Measurements from ENCODE around the gene THAP3.

The THAP3 gene

GRCh38 chr1:6586404-6586816 lies 38.3 kb upstream of the THAP3 start:
- TF ChIP-seq CTCF (IDR thresholded peaks at IDR 0.05; ENCODE audit: low read length, missing control alignments) = no peak
- no peak for DNase-seq (ENCODE audit: low read depth)
- no peak overlapping the region for H3K4me3 ChIP-seq (replicated peaks; ENCODE audit: low read depth, low read length)

DNA sequence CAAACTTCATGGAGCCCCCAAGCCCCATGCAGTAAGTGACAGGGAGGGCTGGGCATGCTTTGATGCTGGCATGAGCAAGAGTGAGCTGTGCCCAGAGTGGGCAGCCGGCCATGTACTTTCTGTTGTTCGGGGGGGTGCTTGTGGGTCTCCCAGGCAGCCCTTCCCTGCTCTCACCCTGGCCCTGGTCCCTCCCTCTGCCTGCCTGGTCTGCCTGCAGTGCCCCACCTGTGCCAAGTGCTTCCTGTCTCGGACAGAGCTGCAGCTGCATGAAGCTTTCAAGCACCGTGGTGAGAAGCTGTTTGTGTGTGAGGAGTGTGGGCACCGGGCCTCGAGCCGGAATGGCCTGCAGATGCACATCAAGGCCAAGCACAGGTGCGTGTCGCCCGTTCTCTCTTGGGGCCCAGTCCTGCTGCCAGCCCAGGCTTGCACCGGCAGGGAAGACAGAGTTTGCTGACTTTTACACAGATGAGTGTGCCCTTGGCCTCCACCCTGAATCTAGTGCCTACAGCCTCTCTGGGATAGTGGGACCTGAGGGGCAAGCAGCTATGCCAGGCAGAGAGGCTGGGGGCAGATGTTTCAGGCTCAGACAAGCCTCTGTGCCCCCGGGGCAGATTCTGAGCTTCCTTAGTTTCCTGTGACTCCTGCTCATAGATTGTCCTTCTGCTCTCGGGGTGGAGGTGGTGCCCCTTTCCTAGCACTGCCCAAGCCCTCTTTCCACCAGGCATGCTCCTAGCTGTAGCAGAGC lies 37.2 kb upstream of the THAP3 start:
- no peak for TF ChIP-seq CTCF (IDR thresholded peaks at IDR 0.05; ENCODE audit: low read length, missing control alignments)
- DNase-seq (ENCODE audit: low read depth) = no peak
- H3K4me3 ChIP-seq (replicated peaks; ENCODE audit: low read depth, low read length) = no peak overlapping the region

GRCh38 chr1:6588128-6588892 lies 36.4 kb upstream of the THAP3 start:
- TF ChIP-seq CTCF (IDR thresholded peaks at IDR 0.05; ENCODE audit: low read length, missing control alignments) = no peak
- no peak overlapping the region for H3K4me3 ChIP-seq (replicated peaks; ENCODE audit: low read depth, low read length)

GRCh38 chr1:6588893-6589520 lies 35.7 kb upstream of the THAP3 start:
- no peak overlapping the region for H3K4me3 ChIP-seq (replicated peaks; ENCODE audit: low read depth, low read length)
- TF ChIP-seq CTCF (IDR thresholded peaks at IDR 0.05; ENCODE audit: low read length, missing control alignments) = no peak
- DNase-seq (ENCODE audit: low read depth) = no peak

More at GRCh38 chr1:6588128-6588892, 36.4 kb upstream of the THAP3 start:
- no peak for DNase-seq (ENCODE audit: low read depth)

GRCh38 chr1:6590046-6590445 lies 34.6 kb upstream of the THAP3 start:
- TF ChIP-seq CTCF (IDR thresholded peaks at IDR 0.05; ENCODE audit: low read length, missing control alignments) = no peak
- H3K4me3 ChIP-seq (replicated peaks; ENCODE audit: low read depth, low read length) = no peak overlapping the region
- no peak for DNase-seq (ENCODE audit: low read depth)

DNA sequence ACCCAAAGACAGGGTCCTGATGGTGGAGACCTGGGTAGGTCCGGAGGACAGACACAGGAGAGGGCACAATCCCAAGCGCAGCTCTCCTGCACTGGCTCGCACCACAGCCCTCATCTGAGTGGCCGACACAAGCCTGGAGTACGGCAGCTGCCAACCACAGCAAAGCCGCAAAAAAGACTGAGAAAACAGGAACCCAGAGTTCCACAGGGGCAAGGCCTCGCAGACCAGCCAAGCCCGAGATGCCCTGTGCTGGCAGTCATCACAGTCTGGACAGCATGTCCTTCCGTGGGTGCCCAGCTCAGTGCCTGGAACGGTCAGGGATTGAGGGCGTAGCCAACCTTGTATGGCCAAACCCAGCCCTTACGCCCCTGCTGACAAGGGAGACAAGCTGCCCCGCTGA lies 33.4 kb upstream of the THAP3 start:
- no peak for TF ChIP-seq CTCF (IDR thresholded peaks at IDR 0.05; ENCODE audit: low read length, missing control alignments)
- H3K4me3 ChIP-seq (replicated peaks; ENCODE audit: low read depth, low read length) = no peak overlapping the region
- DNase-seq (ENCODE audit: low read depth) = no peak

Data from fibroblast of pulmonary artery (primary cell).